HK-2 (cell line): Measurements from ENCODE around the gene RSRC2.
A peak's percentile ranks its signal among the peaks of the same experiment; 100 is the strongest.
"Not testable (repeated sequence)": the region's sequence is repeated elsewhere in the genome, so short reads cannot be mapped to it uniquely, and the experiment has no call there.

Experiments used
- DNase-seq: peaks from one replicate; pipeline ENCODE4 v3.0.0-alpha.2; 2018; ENCODE audit not compliant: unreplicated experiment

The RSRC2 gene

DNA sequence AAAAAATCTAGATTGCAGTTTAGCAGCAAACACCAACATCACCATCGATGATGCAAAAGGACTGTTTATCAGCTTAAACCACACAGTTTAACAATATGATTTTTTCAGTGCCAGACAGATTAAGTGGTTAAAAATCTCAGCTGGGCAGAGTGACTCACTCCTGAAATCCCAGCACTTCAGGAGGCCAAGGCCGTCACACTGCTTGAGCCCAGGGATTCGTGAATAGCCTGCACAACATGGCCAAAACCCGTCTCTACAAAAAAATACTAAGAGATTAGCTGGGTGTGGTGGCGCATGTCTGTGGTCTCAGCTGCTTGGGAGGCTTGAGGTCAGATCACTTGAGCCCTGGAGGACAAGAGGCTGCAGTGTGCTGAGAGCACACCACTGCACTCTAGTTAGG is 8.9 kb downstream of the RSRC2 start:
- DNase-seq = peak; percentile 86

- DNase-seq = no peak
These were observed 10.0 kb downstream of the RSRC2 start for GRCh38 chr12:122516544-122517361.

DNA sequence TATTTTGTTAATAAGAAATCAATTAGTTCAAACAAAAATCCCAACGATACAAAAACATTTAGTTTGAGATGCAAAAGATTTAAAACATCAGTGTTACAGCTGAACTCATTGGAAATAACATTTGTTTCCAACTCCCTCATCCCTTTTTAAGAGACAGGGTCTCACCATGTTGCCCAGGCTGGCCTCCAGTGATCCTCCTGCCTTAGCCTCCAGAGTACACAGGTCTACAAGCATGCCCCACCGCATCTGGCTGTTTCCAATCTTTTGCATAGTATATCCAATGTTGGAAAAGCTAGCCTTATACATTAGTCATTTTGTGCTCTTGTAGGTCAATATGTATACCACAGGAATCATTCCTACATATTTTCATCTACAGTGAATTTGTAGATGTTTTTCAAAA is 11.5 kb downstream of the RSRC2 start:
- DNase-seq = no peak

DNA sequence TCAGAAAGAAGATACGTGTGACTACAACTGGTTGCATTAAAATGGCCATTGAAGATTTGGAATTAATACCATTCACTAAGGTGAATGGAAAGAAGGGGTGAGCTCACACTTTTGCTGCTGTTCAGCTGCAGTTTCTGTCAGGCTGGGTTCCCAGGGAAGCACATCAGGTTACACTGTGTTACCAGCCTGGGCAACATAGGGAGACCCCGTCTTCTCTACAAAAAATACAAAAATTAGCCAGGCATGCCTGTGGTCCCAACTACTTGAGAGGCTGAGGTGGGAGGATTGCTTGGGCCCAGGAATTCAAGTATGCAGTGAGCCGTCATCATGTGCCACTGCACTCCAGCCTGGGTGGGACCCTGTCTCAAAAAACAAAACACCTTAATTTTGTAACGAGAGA is 13.1 kb downstream of the RSRC2 start:
- no peak for DNase-seq

DNA sequence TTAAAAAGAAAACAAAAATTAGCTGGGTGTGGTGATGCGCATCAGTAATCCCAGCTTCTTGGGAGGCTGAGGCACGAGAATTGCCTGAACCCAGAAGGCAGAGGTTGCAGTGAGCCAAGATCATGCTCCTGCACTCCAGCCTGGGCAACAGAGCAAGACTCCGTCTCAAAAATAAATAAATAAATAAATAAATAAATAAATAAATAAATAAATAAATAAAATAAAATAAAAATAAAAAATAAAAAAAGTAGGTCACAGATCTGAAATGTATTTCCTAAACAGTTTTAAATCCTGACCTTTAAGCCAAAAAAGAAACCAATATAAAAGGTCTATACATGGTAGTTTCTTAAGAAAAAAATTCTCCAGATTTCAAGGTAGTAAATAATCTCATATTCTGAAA is 13.7 kb downstream of the RSRC2 start:
- DNase-seq = not testable (repeated sequence)

DNA sequence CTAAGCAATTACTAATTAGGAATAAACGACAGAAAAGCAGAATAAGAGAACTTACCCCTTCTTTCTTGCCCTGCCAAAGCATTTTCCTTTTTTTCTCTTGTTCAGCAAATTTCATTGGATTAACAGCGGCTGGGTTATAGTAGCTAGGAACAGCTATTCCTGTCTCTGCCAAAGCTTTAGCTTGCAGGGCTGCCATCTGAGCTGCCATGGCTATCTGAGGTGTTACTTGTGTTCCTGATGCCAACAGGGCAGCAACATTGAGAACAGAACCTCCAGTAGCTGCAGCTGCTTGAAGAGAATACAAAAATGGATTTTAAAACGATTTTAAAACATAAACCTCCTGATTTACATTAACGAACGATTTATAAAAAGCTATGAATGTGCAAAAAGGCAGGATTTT is 18.6 kb downstream of the RSRC2 start:
- DNase-seq = no peak

- no peak for DNase-seq
These were observed 20.3 kb downstream of the RSRC2 start for GRCh38 chr12:122506393-122506938.

- no peak for DNase-seq
These were observed 21.2 kb downstream of the RSRC2 start for GRCh38 chr12:122505419-122506051.

- DNase-seq = no peak
These were observed 22.7 kb downstream of the RSRC2 start for GRCh38 chr12:122503783-122504590.

DNA sequence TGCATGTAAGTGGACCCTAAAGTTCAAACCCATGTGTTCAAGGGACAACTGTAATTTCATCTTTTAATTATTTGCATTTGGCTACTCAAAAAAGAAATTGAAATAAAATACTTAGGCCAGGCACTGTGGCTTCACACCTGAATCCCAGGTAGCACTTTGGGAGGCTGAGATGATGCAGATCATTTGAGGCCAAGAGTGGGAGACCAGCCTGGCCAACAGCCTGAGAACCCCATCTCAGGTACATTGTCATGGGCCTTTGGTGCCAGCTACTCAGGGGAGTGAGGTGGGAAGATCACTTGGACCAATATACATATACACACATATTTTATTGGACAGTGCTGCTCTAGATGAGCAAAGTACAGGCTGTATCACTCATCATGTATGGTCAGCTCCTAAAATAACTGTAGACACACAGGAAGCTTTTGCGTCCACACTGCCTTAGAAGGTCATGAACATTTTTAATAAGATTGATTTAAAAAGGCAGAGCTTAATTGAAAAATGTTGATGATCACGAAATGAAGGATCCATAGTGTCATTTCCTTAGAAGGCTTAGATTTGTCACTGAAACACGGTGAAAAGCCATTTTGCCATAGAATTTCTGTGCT is 23.5 kb downstream of the RSRC2 start:
- DNase-seq = no peak

DNA sequence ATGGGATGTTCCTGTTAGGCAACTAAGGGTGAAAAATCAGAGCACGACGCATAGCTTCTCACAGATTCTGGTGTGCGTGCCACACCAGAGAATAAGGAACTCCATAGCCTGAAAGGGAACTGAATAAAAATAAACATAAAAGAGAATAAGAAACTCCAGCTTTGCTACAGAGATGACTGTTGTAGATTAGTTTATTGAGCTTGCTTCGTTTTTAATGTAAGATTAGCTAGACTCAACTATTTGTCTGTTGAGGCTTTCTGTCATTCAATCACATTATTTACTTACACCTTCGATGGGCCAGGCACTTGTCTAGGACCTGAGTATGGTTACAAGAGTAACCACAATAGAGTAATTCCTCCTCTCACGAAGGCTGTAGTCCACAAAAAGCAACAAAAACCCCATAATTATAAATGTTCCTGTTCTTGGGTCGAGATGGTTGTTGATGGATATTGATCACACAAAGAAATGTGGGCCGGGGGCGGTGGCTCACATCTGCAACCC is 25.2 kb downstream of the RSRC2 start:
- no peak for DNase-seq

DNA sequence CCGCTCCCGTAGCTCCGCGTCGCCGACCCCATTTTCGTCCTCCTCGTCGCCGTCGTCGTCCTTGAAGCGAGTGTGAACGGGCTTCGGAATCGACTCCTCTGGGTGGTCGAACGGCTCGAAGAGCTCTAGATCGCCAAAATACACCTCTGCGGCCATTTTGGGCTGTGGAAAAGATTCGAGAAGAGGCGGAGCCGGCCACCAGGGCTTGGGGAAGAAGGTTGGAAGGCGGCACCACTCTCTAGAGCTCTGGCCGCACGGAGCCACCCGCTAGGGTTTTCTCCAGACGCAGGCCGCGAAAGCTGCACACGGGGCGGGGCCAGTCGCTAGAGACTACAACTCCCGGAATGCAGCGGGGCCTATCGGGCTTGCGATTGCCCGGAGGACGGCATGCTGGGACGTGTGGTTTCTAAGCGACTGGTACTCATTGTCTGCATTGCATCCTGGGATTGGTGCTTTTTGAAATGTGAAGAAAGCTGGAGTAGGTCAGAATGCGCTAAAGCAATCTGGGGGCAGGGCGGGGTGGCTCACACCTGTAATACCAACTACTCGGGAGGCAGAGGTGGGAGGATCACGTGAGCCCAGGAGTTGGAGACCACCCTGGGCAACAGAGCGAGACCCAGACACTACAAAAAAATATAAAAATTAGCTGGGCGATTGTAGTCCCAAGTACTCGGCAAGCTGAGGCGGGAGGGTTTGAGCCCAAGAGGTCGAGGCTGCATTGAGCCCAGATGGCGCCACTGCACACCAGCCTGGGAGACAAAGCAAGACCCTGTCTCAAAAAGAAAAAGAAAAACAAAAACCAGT is 25.8 kb downstream of the RSRC2 start, which contains the start of gene ZCCHC8:
Gene ZCCHC8 (minus strand): TSS at position 248 of the 804 bp plus-strand sequence. CDS start 92 bp downstream, at position 156.
- peak; percentile 98 for DNase-seq

GRCh38 chr12:122499991-122500684 is 26.6 kb downstream of the RSRC2 start:
- peak; percentile 70 for DNase-seq

DNA sequence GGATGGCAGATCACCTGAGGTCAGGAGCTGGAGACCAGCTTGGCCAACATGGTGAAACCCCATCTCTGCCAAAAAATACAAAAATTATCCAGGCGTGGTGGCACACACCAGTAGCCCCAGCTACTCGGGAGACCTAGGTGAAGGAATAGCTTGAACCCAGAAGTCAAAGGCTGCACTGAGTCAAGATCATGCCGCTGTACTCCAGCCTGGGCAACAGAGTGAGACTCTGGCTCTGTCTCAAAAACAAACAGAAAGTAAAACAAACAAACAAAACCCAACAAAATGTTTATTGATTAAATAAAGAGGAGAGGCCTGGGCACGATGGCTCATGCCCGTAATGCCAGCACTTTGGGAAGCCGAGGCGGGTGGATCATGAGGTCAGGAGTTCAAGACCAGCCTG is 31.5 kb downstream of the RSRC2 start:
- no peak for DNase-seq

DNA sequence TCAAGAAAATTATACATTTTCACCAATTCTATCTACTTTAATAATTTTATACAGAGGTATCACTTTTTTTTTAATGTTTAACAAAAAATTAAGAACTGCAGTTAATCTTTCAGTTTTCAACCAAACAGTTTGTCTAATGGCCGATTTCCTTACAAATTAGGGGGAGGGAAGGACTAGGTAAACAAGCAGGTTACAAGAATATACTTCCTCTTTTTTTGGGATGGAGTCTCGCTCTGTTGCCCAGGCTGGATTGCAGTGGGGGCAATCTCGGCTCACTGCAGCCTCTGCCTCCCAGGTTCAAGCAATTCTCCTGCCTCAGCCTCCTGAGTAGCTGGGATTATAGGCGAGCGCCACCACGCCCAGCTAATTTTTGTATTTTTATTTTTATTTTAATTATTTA is 33.5 kb downstream of the RSRC2 start:
- not testable (repeated sequence) for DNase-seq

DNA sequence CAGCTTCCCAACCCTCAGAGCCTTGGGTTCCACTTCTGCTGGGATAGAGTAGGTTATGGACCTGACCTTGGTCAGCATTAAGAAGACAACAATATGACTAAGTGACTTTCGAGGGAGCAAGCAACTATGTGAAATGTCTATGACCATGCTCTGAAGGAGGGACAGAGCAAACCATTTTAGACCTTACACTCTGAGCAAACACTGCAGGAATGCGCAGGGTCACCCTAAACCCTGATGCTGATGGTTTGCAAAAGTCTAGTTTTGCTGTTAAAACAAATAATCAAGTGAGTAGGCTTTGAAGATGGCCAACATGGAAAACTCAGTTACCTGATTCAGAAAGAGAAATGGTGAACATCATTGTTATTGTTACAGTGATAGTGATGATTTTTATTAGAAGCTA is 34.7 kb downstream of the RSRC2 start:
- no peak for DNase-seq

- DNase-seq = no peak
These were observed 37.7 kb downstream of the RSRC2 start for GRCh38 chr12:122489038-122489437.

GRCh38 chr12:122487807-122488206 is 38.9 kb downstream of the RSRC2 start:
- not testable (repeated sequence) for DNase-seq

GRCh38 chr12:122486805-122487426 is 39.8 kb downstream of the RSRC2 start:
- no peak for DNase-seq

DNA sequence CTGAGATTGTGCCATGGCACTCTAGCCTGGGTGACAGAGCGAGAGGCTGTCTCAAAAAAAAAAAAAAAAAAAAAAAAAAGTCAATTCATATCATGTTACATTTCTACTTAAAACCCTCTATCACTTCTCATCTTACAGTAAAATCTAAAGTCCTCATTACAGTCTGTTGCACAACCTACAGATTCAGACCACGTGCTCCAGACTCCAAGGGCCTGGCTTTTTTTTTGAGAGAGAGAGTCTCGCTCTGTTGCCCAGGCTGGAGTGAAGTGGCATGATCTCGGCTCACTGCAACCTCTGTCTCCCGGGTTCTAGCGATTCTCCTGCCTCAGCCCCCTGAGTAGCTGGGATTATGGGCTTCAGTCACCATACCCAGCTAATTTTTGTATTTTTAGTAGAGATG is 40.4 kb downstream of the RSRC2 start:
- DNase-seq = not testable (repeated sequence)
